Measurements from ENCODE around the gene OR8U1.
"Not testable (repeated sequence)": the region's sequence is repeated elsewhere in the genome, so short reads cannot be mapped to it uniquely, and the experiment has no call there.

Gene OR8U1

DNA sequence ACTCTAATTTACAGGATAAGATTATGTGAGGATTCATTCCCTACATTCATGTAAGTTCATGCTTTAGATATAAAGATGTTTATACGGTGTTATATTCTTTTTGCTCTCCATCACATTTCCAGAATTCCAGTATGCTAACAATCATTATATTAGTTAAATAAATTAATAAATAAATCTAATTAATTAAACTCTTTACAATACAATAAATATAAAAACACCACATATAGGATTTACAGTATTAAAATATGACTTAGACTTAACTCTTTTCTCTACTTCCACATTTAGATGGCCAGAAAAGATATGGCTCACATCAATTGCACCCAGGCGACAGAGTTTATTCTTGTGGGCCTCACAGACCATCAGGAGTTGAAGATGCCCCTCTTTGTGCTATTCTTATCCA is at the start of gene OR8U1:
TSS of gene OR8U1 (plus strand) at position 301 of the 400 bp plus-strand sequence. CDS start at position 301, 0 bp downstream.
- no peak for DNase-seq (ENCODE audit: extremely low read depth in 1 of 2, low read depth in 1 of 2)

GRCh38 chr11:56331861-56332491 is 43.4 kb upstream of the OR8U1 start:
- DNase-seq (ENCODE audit: extremely low read depth in 1 of 2, low read depth in 1 of 2): no peak

- no peak for DNase-seq (ENCODE audit: extremely low read depth in 1 of 2, low read depth in 1 of 2)
These were observed 42.3 kb upstream of the OR8U1 start for GRCh38 chr11:56333156-56333555.

DNA sequence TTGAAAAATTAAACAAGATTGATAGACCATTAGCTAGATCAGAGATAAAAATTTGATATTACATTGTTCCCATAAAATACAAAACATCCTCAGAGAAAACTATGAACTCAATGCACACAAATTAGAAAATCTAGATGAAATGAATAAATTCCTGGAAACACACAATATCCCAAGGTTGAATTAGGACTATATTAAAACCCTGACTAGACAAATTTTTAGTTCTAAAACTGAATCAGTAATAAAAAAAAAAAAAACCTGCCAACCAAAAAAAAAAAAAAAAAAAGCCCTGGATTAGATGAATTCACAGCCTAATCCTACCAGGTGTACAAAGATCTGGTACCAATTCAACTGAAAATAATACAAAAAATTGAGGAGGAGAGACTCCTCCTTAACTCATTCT is 35.1 kb upstream of the OR8U1 start:
- DNase-seq (ENCODE audit: extremely low read depth in 1 of 2, low read depth in 1 of 2): no peak

- no peak for DNase-seq (ENCODE audit: extremely low read depth in 1 of 2, low read depth in 1 of 2)
These were observed 29.7 kb upstream of the OR8U1 start, which contains the start of gene OR8K1 for GRCh38 chr11:56345739-56346138. Gene OR8K1, plus strand, starts transcription at chr11:56346039. Its CDS starts 0 bp downstream, at chr11:56346039.

- no peak for DNase-seq (ENCODE audit: extremely low read depth in 1 of 2, low read depth in 1 of 2)
These were observed 21.4 kb upstream of the OR8U1 start, which contains the start of gene OR8J1 for GRCh38 chr11:56353991-56354390. Gene OR8J1, plus strand, starts transcription at chr11:56354291. Its CDS starts 5,956 bp downstream, at chr11:56360247.

DNA sequence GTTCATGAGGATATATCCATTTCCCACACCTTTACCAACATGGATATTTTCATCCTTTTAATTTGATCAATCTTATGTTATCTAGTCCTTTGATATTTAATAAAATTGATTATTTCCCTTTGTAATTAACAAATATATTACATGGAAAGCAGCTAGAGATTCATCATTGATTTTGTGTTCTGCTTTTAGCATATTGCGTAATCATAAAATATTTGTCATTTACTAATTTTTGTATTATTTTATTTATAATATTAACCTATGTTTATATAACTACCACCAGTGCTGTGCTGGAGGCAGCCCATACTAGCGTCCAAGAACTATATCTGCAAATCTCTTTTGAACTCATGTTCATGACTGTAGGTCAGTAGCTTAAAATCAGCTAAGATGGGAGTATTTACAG is 4.7 kb downstream of the OR8U1 start:
- no peak for DNase-seq (ENCODE audit: extremely low read depth in 1 of 2, low read depth in 1 of 2)

DNA sequence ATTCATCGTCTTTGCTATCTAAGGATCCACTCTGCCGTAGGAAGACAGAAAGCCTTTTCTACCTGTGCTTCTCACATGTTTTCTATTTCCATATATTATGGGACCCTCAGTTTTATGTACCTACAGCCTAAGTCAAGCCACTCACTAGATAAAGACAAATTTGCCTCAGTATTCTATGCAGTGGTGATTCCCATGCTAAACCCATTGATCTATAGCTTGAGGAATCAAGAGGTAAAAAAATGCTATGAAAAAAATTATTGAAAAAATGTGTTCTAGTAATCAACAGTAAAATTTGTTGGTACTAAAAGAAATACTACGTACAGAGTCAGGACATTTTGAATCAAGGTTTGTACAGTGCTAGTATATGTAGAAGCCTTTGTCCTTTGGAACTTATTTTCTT is 19.0 kb downstream of the OR8U1 start:
- no peak for DNase-seq (ENCODE audit: extremely low read depth in 1 of 2, low read depth in 1 of 2)

GRCh38 chr11:56396047-56396446 is 20.6 kb downstream of the OR8U1 start:
- no peak for DNase-seq (ENCODE audit: extremely low read depth in 1 of 2, low read depth in 1 of 2)

GRCh38 chr11:56401858-56402461 is 26.5 kb downstream of the OR8U1 start:
- not testable (repeated sequence) for DNase-seq (ENCODE audit: extremely low read depth in 1 of 2, low read depth in 1 of 2)

GRCh38 chr11:56404393-56404792 is 29.0 kb downstream of the OR8U1 start:
- no peak for DNase-seq (ENCODE audit: extremely low read depth in 1 of 2, low read depth in 1 of 2)

DNA sequence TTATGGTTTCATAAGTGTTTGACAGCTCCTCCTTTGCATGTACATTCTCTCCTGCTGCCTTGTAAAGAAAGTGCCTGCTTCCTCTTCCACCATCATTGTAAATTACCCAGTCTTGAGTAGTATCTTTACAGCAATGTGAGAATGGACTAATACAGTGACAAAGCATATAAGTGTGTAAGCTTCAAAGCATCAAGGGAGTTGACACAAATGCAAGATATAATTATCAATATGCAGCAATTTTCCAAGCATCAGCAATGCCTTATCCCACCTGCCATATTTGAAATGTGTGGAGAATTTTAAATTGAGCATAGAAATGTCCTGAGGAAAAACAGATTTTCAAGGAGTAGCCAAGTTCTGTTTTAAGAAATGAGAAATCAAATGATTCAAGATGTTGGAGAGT is 35.4 kb downstream of the OR8U1 start:
- no peak for DNase-seq (ENCODE audit: extremely low read depth in 1 of 2, low read depth in 1 of 2)

DNA sequence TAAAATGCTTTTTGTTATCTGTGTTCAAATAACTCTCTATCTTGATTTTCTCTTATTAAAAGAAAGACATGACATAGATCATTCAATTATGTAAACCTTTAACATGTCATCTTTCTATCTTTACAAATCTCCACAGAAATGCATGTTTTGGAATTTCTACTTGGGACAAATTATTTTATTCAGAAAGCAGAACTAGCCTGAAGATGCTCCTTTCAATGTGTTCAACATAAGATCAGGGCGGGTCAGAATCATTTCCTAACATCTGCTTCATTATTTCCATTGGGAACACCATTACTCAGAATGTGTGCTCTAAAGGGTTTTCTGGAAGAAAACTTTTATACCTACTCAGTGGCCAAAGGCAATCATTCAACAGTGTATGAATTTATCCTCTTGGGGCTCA is 37.0 kb downstream of the OR8U1 start, which contains the start of gene OR5AL1:
TSS of gene OR5AL1 (plus strand) at position 301 of the 400 bp plus-strand sequence.
- no peak for DNase-seq (ENCODE audit: extremely low read depth in 1 of 2, low read depth in 1 of 2)
